ENCODE data around the gene ANKRD35. TPM values are rescaled to one million over a fixed set of nuclear protein-coding genes. Genes with fewer than 3 reads are reported as not detected.

Gene ANKRD35
- total and polyA plus RNA-seq, 9 of the 15 experiments (the other 6 are each of a cell fraction or from before 2014, with no cell fraction given): 0.07 to 0.14 (median 0.07) TPM; not detected in 5

- no peak for TF ChIP-seq GMEB1 (CRISPR knock-in tag; IDR thresholded peaks at IDR 0.05)
- TF ChIP-seq, protein P1, sequence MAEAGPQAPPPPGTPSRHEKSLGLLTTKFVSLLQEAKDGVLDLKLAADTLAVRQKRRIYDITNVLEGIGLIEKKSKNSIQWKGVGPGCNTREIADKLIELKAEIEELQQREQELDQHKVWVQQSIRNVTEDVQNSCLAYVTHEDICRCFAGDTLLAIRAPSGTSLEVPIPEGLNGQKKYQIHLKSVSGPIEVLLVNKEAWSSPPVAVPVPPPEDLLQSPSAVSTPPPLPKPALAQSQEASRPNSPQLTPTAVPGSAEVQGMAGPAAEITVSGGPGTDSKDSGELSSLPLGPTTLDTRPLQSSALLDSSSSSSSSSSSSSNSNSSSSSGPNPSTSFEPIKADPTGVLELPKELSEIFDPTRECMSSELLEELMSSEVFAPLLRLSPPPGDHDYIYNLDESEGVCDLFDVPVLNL (CRISPR knock-in tag; IDR thresholded peaks at IDR 0.05; ENCODE audit: low read depth): no peak
- no peak for TF ChIP-seq LEF1 (IDR thresholded peaks at IDR 0.05)
- TF ChIP-seq, protein P2, sequence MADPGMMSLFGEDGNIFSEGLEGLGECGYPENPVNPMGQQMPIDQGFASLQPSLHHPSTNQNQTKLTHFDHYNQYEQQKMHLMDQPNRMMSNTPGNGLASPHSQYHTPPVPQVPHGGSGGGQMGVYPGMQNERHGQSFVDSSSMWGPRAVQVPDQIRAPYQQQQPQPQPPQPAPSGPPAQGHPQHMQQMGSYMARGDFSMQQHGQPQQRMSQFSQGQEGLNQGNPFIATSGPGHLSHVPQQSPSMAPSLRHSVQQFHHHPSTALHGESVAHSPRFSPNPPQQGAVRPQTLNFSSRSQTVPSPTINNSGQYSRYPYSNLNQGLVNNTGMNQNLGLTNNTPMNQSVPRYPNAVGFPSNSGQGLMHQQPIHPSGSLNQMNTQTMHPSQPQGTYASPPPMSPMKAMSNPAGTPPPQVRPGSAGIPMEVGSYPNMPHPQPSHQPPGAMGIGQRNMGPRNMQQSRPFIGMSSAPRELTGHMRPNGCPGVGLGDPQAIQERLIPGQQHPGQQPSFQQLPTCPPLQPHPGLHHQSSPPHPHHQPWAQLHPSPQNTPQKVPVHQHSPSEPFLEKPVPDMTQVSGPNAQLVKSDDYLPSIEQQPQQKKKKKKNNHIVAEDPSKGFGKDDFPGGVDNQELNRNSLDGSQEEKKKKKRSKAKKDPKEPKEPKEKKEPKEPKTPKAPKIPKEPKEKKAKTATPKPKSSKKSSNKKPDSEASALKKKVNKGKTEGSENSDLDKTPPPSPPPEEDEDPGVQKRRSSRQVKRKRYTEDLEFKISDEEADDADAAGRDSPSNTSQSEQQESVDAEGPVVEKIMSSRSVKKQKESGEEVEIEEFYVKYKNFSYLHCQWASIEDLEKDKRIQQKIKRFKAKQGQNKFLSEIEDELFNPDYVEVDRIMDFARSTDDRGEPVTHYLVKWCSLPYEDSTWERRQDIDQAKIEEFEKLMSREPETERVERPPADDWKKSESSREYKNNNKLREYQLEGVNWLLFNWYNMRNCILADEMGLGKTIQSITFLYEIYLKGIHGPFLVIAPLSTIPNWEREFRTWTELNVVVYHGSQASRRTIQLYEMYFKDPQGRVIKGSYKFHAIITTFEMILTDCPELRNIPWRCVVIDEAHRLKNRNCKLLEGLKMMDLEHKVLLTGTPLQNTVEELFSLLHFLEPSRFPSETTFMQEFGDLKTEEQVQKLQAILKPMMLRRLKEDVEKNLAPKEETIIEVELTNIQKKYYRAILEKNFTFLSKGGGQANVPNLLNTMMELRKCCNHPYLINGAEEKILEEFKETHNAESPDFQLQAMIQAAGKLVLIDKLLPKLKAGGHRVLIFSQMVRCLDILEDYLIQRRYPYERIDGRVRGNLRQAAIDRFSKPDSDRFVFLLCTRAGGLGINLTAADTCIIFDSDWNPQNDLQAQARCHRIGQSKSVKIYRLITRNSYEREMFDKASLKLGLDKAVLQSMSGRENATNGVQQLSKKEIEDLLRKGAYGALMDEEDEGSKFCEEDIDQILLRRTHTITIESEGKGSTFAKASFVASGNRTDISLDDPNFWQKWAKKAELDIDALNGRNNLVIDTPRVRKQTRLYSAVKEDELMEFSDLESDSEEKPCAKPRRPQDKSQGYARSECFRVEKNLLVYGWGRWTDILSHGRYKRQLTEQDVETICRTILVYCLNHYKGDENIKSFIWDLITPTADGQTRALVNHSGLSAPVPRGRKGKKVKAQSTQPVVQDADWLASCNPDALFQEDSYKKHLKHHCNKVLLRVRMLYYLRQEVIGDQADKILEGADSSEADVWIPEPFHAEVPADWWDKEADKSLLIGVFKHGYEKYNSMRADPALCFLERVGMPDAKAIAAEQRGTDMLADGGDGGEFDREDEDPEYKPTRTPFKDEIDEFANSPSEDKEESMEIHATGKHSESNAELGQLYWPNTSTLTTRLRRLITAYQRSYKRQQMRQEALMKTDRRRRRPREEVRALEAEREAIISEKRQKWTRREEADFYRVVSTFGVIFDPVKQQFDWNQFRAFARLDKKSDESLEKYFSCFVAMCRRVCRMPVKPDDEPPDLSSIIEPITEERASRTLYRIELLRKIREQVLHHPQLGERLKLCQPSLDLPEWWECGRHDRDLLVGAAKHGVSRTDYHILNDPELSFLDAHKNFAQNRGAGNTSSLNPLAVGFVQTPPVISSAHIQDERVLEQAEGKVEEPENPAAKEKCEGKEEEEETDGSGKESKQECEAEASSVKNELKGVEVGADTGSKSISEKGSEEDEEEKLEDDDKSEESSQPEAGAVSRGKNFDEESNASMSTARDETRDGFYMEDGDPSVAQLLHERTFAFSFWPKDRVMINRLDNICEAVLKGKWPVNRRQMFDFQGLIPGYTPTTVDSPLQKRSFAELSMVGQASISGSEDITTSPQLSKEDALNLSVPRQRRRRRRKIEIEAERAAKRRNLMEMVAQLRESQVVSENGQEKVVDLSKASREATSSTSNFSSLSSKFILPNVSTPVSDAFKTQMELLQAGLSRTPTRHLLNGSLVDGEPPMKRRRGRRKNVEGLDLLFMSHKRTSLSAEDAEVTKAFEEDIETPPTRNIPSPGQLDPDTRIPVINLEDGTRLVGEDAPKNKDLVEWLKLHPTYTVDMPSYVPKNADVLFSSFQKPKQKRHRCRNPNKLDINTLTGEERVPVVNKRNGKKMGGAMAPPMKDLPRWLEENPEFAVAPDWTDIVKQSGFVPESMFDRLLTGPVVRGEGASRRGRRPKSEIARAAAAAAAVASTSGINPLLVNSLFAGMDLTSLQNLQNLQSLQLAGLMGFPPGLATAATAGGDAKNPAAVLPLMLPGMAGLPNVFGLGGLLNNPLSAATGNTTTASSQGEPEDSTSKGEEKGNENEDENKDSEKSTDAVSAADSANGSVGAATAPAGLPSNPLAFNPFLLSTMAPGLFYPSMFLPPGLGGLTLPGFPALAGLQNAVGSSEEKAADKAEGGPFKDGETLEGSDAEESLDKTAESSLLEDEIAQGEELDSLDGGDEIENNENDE (IDR thresholded peaks at IDR 0.05; ENCODE audit: low read depth, low read length): no peak
- TF ChIP-seq, protein P3, sequence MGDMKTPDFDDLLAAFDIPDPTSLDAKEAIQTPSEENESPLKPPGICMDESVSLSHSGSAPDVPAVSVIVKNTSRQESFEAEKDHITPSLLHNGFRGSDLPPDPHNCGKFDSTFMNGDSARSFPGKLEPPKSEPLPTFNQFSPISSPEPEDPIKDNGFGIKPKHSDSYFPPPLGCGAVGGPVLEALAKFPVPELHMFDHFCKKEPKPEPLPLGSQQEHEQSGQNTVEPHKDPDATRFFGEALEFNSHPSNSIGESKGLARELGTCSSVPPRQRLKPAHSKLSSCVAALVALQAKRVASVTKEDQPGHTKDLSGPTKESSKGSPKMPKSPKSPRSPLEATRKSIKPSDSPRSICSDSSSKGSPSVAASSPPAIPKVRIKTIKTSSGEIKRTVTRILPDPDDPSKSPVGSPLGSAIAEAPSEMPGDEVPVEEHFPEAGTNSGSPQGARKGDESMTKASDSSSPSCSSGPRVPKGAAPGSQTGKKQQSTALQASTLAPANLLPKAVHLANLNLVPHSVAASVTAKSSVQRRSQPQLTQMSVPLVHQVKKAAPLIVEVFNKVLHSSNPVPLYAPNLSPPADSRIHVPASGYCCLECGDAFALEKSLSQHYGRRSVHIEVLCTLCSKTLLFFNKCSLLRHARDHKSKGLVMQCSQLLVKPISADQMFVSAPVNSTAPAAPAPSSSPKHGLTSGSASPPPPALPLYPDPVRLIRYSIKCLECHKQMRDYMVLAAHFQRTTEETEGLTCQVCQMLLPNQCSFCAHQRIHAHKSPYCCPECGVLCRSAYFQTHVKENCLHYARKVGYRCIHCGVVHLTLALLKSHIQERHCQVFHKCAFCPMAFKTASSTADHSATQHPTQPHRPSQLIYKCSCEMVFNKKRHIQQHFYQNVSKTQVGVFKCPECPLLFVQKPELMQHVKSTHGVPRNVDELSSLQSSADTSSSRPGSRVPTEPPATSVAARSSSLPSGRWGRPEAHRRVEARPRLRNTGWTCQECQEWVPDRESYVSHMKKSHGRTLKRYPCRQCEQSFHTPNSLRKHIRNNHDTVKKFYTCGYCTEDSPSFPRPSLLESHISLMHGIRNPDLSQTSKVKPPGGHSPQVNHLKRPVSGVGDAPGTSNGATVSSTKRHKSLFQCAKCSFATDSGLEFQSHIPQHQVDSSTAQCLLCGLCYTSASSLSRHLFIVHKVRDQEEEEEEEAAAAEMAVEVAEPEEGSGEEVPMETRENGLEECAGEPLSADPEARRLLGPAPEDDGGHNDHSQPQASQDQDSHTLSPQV (IDR thresholded peaks at IDR 0.05): peak; percentile 61; the same call in 1 of the 2 replicates
- TF ChIP-seq FOXP1 (CRISPR knock-in tag; IDR thresholded peaks at IDR 0.05): peak; percentile 3; the same call in 1 of the 2 replicates
Measured at GRCh38 chr1:145845514-145846161, 40.0 kb downstream of the ANKRD35 start, which contains the start of gene NUDT17 (continued).
